Lower leg skin (tissue), 4 donors: Measurements from ENCODE around the gene GALNT1. TPM values are rescaled to one million over a fixed set of nuclear protein-coding genes. Genes with fewer than 3 reads are reported as not detected.

Source experiments
- DNase-seq, 2 donors: peaks; one replicate each; pipeline ENCODE4 v3.0.0-alpha.2; 2019; ENCODE audit warnings: low spot score in 2 of 2
- H3K4me3 ChIP-seq: fragments of 200-600 bp; sonication (generic); 2 replicates; pipeline ENCODE4 v1.5.1; 2017; ENCODE audit warnings: mild to moderate bottlenecking, low read depth; ENCODE audit not compliant: poor library complexity, severe bottlenecking
- POLR2A ChIP-seq, 2 donors: fragments of 450-650 bp; IDR thresholded peaks; one replicate each; pipeline ENCODE4 v1.6.1; 2016 to 2017; ENCODE audit warnings: antibody characterized with exemption in 2 of 2, mild to moderate bottlenecking in 1 of 2, moderate library complexity in 1 of 2
- WGBS, 2 donors: methylation state at CpG; one replicate each; pipeline ENCODE4 v1.1.5; 2018; 5-methylcytosine and 5-hydroxymethylcytosine counted together
- intact Hi-C: fragments of 100-400 bp; cut with DNase I; formaldehyde crosslinking; loops from one replicate; pipeline ENCODE4 v1.15.0; 2023; ENCODE audit warnings: low total_unique reads
- total RNA-seq, 4 donors: library from RNA; depleted of rRNA; stranded (reverse); fragments of >200 nt; gene quantifications; one replicate each; pipeline ENCODE4 v1.1.0, GENCODE V29; 2016
- TF ChIP-seq, protein P1 (sequence below), 3 donors: fragments of 450-650 bp; IDR thresholded peaks; one replicate each; pipeline ENCODE4 v1.5.1; 2016; ENCODE audit warnings: antibody characterized with exemption in 3 of 3, mild to moderate bottlenecking in 3 of 3, moderate library complexity in 2 of 3

GALNT1 gene
- total RNA-seq, 4 donors from 2014 or later = 64.4 to 106 (median 93.4) TPM

- TF ChIP-seq, protein P1, sequence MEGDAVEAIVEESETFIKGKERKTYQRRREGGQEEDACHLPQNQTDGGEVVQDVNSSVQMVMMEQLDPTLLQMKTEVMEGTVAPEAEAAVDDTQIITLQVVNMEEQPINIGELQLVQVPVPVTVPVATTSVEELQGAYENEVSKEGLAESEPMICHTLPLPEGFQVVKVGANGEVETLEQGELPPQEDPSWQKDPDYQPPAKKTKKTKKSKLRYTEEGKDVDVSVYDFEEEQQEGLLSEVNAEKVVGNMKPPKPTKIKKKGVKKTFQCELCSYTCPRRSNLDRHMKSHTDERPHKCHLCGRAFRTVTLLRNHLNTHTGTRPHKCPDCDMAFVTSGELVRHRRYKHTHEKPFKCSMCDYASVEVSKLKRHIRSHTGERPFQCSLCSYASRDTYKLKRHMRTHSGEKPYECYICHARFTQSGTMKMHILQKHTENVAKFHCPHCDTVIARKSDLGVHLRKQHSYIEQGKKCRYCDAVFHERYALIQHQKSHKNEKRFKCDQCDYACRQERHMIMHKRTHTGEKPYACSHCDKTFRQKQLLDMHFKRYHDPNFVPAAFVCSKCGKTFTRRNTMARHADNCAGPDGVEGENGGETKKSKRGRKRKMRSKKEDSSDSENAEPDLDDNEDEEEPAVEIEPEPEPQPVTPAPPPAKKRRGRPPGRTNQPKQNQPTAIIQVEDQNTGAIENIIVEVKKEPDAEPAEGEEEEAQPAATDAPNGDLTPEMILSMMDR (IDR thresholded peaks at IDR 0.05) = no peak
- no peak for TF ChIP-seq POLR2A (IDR thresholded peaks at IDR 0.05)
- no peak overlapping the region for H3K4me3 ChIP-seq
- 88 to 92% methylated on average over 1 of the region's 1 CpG for WGBS, 2 donors
- intact Hi-C loops = no loop called here
- DNase-seq = no peak
These were observed 107.2 kb downstream of the GALNT1 start for GRCh38 chr18:35688757-35689156.

DNA sequence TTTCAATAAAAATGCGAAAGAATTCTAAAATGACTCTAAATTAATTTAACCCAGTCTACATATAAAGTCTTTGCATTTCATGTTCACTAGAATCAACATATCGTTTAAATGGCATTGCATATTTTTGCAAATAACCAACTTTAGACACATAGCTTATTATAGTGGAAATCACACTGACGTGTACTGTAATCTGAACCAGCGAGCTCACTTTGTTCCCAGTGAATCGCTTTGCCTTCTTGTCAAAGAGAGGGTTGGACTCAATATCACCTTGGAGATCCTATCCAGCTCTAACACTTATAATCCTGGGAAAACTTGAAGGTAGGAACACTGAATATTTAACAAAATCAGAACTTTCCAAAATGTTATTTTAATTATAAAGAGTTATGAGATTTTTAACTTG lies 108.2 kb downstream of the GALNT1 start:
- intact Hi-C loops = no loop called here

DNA sequence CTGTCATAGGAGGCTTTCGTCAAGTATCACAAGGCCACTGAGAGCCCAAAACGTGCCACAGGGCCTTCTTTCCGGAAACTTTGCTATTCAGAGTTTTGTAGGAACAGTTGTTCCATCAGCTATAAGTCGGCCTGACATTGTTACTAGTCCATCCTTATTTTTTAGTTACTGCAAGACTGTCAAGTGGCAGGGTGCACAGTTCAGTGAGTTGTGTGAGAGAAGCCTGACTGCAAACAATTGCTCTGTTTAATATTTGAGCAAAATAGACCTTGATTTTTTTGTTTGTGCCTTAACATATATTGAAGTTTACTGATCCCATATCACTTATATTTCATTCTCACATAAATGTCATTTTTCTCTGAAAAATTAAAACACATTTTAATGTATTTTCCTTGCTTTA lies 110.1 kb downstream of the GALNT1 start:
- intact Hi-C loops = no loop called here
- WGBS, 2 donors = 92 to 93% methylated on average over 4 of the region's 4 CpGs
- no peak overlapping the region for H3K4me3 ChIP-seq
- TF ChIP-seq POLR2A (IDR thresholded peaks at IDR 0.05) = no peak
- TF ChIP-seq, protein P1 (IDR thresholded peaks at IDR 0.05) = no peak
- DNase-seq = no peak

More for the DNA sequence above, 108.2 kb downstream of the GALNT1 start:
- WGBS, 2 donors = 87 to 95% methylated on average over 5 of the region's 5 CpGs
- DNase-seq = no peak
- TF ChIP-seq POLR2A (IDR thresholded peaks at IDR 0.05) = no peak
- TF ChIP-seq, protein P1 (IDR thresholded peaks at IDR 0.05) = no peak
- no peak overlapping the region for H3K4me3 ChIP-seq

GRCh38 chr18:35692866-35693265 lies 111.3 kb downstream of the GALNT1 start:
- DNase-seq = no peak
- TF ChIP-seq, protein P1 (IDR thresholded peaks at IDR 0.05) = no peak
- TF ChIP-seq POLR2A (IDR thresholded peaks at IDR 0.05) = no peak
- intact Hi-C loops = no loop called here
- no peak overlapping the region for H3K4me3 ChIP-seq
- WGBS, 2 donors = 84 to 93% methylated on average over 3 of the region's 3 CpGs

- WGBS, 2 donors = 83 to 90% methylated on average over 4 of the region's 4 CpGs
- DNase-seq = no peak
- H3K4me3 ChIP-seq = no peak overlapping the region
- intact Hi-C loops = no loop called here
- no peak for TF ChIP-seq POLR2A (IDR thresholded peaks at IDR 0.05)
- TF ChIP-seq, protein P1 (IDR thresholded peaks at IDR 0.05) = no peak
These were observed 112.3 kb downstream of the GALNT1 start for GRCh38 chr18:35693829-35694228.

DNA sequence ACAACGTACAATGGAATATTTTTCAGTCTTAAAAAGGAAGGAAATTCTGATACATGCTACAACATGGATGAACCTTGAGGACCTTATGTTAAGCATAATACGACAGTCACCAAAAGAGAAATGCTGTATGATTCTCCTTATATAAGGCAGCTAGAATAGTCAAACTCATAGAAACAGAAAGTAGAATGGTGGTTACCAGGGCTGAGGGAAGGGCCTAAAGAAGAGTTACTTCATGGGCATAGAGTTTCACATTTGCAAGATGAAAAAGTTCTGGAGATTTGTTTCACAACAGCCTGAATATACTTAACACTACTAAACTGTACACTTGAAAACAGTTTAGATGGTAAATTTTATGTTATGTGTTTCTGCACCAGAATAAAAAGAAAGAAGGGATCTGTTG lies 113.3 kb downstream of the GALNT1 start:
- DNase-seq = no peak
- intact Hi-C loops = no loop called here
- no peak overlapping the region for H3K4me3 ChIP-seq
- TF ChIP-seq, protein P1 (IDR thresholded peaks at IDR 0.05) = no peak
- no peak for TF ChIP-seq POLR2A (IDR thresholded peaks at IDR 0.05)
- 93 to 96% methylated on average over 2 of the region's 2 CpGs for WGBS, 2 donors
